B cell (primary cell): Measurements from ENCODE around the gene ZER1.

ENCODE experiments used
- CTCF ChIP-seq: fragments of 200-600 bp; IDR thresholded peaks from one replicate; pipeline ENCODE4 v1.8.0; 2022; ENCODE audit warnings: antibody characterized with exemption, mild to moderate bottlenecking
- EZH2 ChIP-seq: IDR thresholded peaks from 2 replicates; pipeline ENCODE4 v1.6.1; 2012; ENCODE audit warnings: borderline replicate concordance, low read depth, mild to moderate bottlenecking, moderate library complexity, low read length; ENCODE audit not compliant: insufficient read depth, poor library complexity, severe bottlenecking

GRCh38 chr9:128727640-128728248, 44.0 kb downstream of the ZER1 start:
- TF ChIP-seq CTCF: no peak
- TF ChIP-seq EZH2: no peak
